ENCODE measurements around the gene ALDH3B2.

DNA sequence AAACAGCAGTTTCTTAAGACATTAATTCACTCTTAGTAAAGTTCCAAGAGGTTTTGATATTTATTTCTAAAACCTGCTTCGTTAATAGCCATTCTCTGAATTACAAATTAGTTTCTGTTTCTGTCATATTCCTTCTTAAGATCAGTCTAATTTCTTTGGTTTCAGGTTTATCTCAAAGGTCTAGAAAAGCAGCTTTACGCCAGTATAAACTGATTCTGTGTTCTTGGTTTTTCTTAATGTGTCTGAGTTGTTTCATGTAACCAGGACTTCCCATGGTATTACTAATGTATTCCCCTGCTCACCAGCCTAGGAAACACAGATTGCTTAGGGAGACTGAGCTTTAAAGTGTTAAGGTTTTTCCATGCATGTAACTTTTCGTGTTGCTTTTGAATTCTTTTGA, 17.1 kb downstream of the ALDH3B2 start:
- TF ChIP-seq CTCF (IDR thresholded peaks at IDR 0.05; ENCODE audit: insufficient read depth, low read length, poor library complexity, severe bottlenecking), result no peak
- TF ChIP-seq EZH2phosphoT487 (conservative IDR thresholded peaks at IDR 0.05; ENCODE audit: low read length), result no peak
